ENCODE measurements around the gene PIEZO1.

Gene PIEZO1

DNA sequence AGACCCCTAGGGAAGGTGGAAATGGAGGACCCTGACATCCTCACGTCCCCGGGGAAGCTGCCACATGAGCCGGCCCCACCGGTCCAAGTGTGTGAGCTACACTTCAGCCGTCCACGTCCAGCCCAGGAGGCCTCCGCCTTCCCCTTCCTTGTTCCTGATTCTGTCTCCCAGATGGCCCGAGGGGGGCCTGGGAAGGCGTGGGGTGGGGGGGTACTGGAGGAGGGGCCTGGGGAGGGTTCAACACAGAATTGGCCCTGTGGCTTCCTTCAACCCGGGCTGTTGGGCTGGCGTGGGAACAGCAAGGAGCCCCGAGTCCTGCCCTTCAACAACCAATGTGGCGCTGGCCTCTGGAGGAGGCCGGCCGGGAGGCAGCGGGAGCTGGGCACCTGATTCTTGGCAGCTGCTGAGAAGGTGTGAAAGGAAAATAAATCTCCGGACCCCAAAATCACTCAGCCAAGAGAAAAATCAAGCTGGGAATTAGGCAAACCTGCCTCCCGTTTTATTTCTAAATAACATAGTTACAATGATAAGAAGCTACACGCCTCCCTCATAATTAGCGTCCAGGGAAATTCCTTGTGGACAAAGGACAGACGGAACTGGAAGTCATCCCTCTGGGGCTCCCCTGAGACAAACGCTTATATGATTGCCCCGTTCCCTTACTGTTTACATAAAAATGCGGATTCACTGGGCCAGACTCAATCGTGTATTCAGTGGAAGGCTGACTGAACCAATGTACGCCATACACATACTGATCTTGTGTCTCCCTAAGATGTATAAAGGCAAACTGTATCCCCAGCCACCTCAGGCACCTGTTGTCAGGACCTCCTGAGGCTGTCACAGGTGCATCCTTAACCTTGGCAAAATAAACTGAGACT, 28.5 kb upstream of the PIEZO1 start:
- Histone ChIP-seq H3K4me1 (ENCODE audit: control insufficient read depth, insufficient read depth, low read length) (peaks cover 32% of the 10 kb centered on the region), H3K4me3 (ENCODE audit: low read length) (no peak overlapping the region), H3K27me3 (ENCODE audit: control insufficient read depth, insufficient read depth, low read length) (no peaks in the 10 kb centered on the region), H3K36me3 (ENCODE audit: control insufficient read depth, insufficient read depth, low read length) (no peaks in the 10 kb centered on the region), H3K9ac (ENCODE audit: low read length) (no peak overlapping the region), H3K9me3 (ENCODE audit: control insufficient read depth, low read length) (no peaks in the 10 kb centered on the region)

DNA sequence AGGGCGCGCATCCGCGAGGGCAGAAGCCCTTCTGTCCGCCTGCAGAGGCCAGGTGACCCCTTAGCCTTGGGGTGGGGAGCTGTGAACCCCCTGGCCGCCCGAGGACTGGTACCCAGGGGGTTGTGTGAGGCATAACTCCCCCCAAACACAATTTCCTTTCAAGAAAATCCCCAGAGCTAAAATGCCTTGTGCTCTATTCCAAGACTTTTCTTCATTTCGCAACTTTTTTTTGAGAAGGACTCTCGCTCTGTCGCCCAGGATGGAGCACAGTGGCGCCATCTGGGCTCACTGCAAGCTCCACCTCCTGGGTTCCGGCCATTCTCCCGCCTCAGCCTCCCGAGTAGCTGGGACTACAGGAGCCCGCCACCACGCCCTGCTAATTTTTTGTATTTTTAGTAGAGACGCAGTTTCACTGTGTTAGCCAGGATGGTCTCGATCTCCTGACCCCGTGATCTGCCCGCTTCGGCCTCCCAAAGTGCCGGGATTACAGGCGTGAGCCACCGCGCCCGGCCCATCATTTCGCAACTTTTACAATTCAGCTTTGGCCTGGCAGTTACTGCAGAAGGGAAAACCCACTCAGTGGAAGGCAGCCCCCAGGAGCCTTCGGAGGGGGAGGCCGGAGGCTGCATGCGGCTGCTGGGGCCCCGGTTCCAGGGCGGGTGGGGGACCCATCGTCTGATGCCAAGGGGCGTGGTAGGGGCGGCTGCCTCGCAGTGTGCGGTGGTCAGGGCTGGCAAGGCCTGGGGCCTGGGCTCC, 27.7 kb upstream of the PIEZO1 start:
- Histone ChIP-seq H3K36me3 (ENCODE audit: control insufficient read depth, insufficient read depth, low read length) (no peaks in the 10 kb centered on the region), H3K4me3 (ENCODE audit: low read length) (peak overlapping the region; percentile 8), H3K9ac (ENCODE audit: low read length) (peak overlapping the region; percentile 43), H3K27me3 (ENCODE audit: control insufficient read depth, insufficient read depth, low read length) (no peaks in the 10 kb centered on the region), H3K4me1 (ENCODE audit: control insufficient read depth, insufficient read depth, low read length) (peaks cover 32% of the 10 kb centered on the region), H3K9me3 (ENCODE audit: control insufficient read depth, low read length) (no peaks in the 10 kb centered on the region)

- H3K4me1 ChIP-seq (ENCODE audit: control insufficient read depth, insufficient read depth, low read length): peaks cover 32% of the 10 kb centered on the region
- H3K36me3 ChIP-seq (ENCODE audit: control insufficient read depth, insufficient read depth, low read length): no peaks in the 10 kb centered on the region
- H3K9me3 ChIP-seq (ENCODE audit: control insufficient read depth, low read length): no peaks in the 10 kb centered on the region
- no peaks in the 10 kb centered on the region for H3K27me3 ChIP-seq (ENCODE audit: control insufficient read depth, insufficient read depth, low read length)
- H3K9ac ChIP-seq (ENCODE audit: low read length): peak within 1 kb of the TSS; percentile 78
- H3K4me3 ChIP-seq (ENCODE audit: low read length): peak within 1 kb of the TSS; percentile 43
Measured at GRCh38 chr16:88811769-88812512, 26.9 kb upstream of the PIEZO1 start, which contains the start of gene APRT. Gene APRT, minus strand, starts transcription at chr16:88811928. Its CDS starts 29 bp downstream, at chr16:88811899.

GRCh38 chr16:88810912-88811768, 26.1 kb upstream of the PIEZO1 start:
- Histone ChIP-seq H3K36me3 (ENCODE audit: control insufficient read depth, insufficient read depth, low read length) (no peaks in the 10 kb centered on the region), H3K9me3 (ENCODE audit: control insufficient read depth, low read length) (no peaks in the 10 kb centered on the region), H3K27me3 (ENCODE audit: control insufficient read depth, insufficient read depth, low read length) (no peaks in the 10 kb centered on the region), H3K9ac (ENCODE audit: low read length) (peak overlapping the region; percentile 78), H3K4me3 (ENCODE audit: low read length) (peak overlapping the region; percentile 43), H3K4me1 (ENCODE audit: control insufficient read depth, insufficient read depth, low read length) (peaks cover 30% of the 10 kb centered on the region)

DNA sequence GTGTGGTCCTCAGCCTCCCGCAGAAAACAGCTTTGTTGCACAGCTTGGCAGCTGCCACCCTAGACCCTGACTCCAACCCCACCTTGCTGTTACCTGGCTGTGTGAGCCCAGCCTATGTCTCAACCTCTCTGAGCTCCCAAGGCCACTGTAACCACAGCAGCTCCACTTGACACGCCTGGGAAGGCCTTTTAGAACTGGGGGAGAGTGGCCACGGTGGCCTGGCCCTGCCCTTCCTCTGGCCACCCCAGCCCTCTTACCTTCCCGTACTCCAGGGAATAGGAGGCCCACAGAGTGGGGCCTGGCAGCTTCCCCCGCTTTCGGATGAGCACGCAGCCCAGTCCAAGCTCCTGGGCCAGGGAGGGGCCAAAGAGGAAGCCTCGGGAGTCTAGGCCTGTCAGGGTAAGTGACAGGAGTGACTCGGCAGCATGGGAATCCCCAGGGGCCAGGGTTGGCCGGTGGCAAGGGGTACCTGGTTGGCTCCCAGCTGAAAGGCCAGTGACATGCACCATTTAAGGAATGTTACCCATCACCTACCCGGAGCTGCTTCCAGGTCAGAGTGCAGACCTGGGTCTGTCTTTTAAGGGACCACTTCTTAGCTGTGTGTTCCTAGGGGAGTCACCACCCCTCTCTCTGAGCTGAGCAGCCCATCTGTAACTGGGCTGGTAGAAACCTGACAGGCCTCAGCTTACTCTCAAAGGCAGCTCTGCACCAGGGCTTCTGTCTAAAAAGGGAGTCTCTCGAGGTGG, 25.3 kb upstream of the PIEZO1 start:
- Histone ChIP-seq H3K9me3 (ENCODE audit: control insufficient read depth, low read length) (no peaks in the 10 kb centered on the region), H3K36me3 (ENCODE audit: control insufficient read depth, insufficient read depth, low read length) (no peaks in the 10 kb centered on the region), H3K4me3 (ENCODE audit: low read length) (peak overlapping the region; percentile 43), H3K27me3 (ENCODE audit: control insufficient read depth, insufficient read depth, low read length) (no peaks in the 10 kb centered on the region), H3K9ac (ENCODE audit: low read length) (peak overlapping the region; percentile 78), H3K4me1 (ENCODE audit: control insufficient read depth, insufficient read depth, low read length) (peaks cover 27% of the 10 kb centered on the region)

DNA sequence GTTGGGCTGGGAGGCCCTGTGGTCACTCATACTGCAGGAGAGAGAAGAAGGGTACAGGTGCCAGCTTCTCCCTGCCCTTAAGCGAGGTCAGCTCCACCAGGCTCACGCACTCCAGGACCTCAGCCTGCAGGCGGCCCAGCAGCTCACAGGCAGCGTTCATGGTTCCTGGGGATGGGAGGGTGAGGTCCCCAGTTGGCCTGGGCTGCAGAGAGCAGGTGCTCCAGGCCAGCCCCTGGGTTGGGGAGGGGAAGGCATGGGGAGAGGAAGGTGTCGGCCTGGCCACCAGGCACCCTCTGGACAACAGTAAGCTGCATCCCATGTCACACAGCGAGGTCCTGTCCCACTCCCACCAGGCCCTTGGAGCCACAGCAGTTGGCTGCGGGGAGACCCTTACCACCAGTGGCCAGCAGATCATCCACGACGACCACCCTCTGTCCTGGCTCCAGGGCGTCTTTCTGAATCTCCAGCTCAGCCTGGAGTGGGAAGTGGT, 24.7 kb upstream of the PIEZO1 start:
- H3K36me3 ChIP-seq (ENCODE audit: control insufficient read depth, insufficient read depth, low read length): no peaks in the 10 kb centered on the region
- peak overlapping the region; percentile 78 for H3K9ac ChIP-seq (ENCODE audit: low read length)
- H3K9me3 ChIP-seq (ENCODE audit: control insufficient read depth, low read length): no peaks in the 10 kb centered on the region
- peaks cover 31% of the 10 kb centered on the region for H3K4me1 ChIP-seq (ENCODE audit: control insufficient read depth, insufficient read depth, low read length)
- H3K4me3 ChIP-seq (ENCODE audit: low read length): no peak overlapping the region
- H3K27me3 ChIP-seq (ENCODE audit: control insufficient read depth, insufficient read depth, low read length): no peaks in the 10 kb centered on the region

GRCh38 chr16:88809068-88809675, 24.2 kb upstream of the PIEZO1 start:
- Histone ChIP-seq H3K4me3 (ENCODE audit: low read length) (no peak overlapping the region), H3K36me3 (ENCODE audit: control insufficient read depth, insufficient read depth, low read length) (no peaks in the 10 kb centered on the region), H3K27me3 (ENCODE audit: control insufficient read depth, insufficient read depth, low read length) (no peaks in the 10 kb centered on the region), H3K9ac (ENCODE audit: low read length) (no peak overlapping the region), H3K4me1 (ENCODE audit: control insufficient read depth, insufficient read depth, low read length) (peaks cover 37% of the 10 kb centered on the region), H3K9me3 (ENCODE audit: control insufficient read depth, low read length) (no peaks in the 10 kb centered on the region)

- Histone ChIP-seq H3K27me3 (ENCODE audit: control insufficient read depth, insufficient read depth, low read length) (no peaks in the 10 kb centered on the region), H3K36me3 (ENCODE audit: control insufficient read depth, insufficient read depth, low read length) (no peaks in the 10 kb centered on the region), H3K9me3 (ENCODE audit: control insufficient read depth, low read length) (no peaks in the 10 kb centered on the region), H3K4me3 (ENCODE audit: low read length) (no peak overlapping the region), H3K9ac (ENCODE audit: low read length) (no peak overlapping the region), H3K4me1 (ENCODE audit: control insufficient read depth, insufficient read depth, low read length) (peaks cover 32% of the 10 kb centered on the region)
Measured at GRCh38 chr16:88807626-88808453, 22.8 kb upstream of the PIEZO1 start.

DNA sequence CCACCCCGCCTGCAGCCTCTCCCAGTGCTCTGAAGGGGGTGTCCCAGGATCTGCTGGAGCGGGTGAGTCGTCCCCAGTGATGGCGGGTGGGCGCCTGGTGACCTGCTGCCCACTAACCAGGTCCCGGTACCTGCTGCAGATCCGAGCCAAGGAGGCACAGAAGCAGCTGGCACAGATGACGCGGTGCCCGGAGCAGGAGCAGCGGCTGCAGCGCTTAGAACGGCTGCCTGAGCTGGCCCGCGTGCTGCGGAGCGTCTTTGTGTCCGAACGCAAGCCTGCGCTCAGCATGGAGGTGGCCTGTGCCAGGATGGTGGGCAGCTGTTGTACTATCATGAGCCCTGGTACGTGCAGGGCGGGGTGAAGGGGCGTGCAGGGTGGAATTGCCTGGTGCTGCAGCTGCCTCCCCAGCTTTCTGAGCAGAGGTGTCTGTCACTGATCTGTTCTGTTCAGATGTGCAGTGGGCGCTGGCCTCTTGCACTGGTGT, 22.2 kb upstream of the PIEZO1 start:
- Histone ChIP-seq H3K9ac (ENCODE audit: low read length) (no peak overlapping the region), H3K36me3 (ENCODE audit: control insufficient read depth, insufficient read depth, low read length) (no peaks in the 10 kb centered on the region), H3K4me1 (ENCODE audit: control insufficient read depth, insufficient read depth, low read length) (peaks cover 27% of the 10 kb centered on the region)

More for the DNA sequence above, 22.2 kb upstream of the PIEZO1 start:
- Histone ChIP-seq H3K27me3 (ENCODE audit: control insufficient read depth, insufficient read depth, low read length) (no peaks in the 10 kb centered on the region), H3K4me3 (ENCODE audit: low read length) (no peak overlapping the region), H3K9me3 (ENCODE audit: control insufficient read depth, low read length) (no peaks in the 10 kb centered on the region)

All from mucosa of stomach (tissue), 1 donor.